ENCODE measurements around the gene TEKT5.

TEKT5 gene

DNA sequence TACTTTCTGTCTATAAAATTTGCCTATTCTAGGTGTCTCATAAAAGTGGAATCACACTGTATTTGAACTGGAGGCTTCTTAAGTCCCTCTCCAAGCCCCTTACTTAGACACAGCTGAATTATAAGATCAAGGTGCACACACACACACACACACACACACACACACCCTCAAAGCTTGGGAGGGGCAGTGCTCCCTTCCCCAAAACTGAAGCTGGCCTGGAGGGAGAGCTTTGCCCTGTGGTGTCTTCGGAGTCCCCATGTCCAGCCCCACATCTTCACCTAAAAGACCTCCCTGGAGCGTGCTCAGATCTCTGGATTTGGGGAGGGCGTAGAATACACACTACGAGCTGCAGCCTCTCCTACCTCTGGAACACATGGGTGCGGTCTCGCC, 115.2 kb downstream of the TEKT5 start:
- no peak for DNase-seq (ENCODE audit: low read depth)

DNA sequence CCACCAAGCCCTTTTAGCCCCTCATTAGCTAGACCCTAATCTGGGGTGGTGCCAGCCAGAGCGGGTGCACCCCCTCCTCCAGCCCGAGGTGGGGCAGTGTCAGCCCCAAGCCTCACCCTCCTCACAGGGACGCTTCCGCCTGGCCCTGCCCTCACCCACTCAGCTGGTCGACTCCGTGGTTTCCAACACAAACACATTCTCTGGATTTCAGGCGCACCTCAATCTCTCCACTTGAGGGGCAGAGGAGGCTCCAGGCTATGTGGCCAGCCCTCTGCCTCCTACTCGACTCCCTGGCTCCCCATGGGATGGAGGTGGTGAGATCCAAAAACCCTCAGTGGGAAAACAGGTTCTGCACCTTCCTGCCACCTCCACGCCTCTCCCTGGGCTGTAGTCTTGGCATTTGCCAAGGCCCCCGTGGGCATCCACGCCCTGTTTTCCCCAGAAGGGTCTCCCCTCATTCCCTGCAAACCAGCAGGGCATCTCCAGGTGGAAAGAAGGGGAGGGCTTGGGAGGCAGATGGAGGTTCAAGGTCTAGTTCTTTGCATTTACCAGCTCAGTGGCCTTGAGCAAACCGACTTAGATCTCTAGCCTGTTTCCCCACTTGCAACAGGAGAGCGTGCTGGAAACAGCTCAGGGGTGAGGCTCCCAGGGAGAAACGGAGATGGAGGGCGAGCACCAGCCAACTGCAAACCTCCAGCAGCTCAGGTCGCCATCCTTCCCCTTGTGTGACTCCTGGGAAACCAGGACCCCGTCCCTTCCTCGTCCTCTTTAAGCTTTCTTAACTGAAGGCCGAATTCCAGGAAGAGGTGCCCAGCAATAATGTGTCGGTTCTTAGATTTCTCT, 116.0 kb downstream of the TEKT5 start:
- DNase-seq (ENCODE audit: low read depth), result no peak

Data from non-pigmented ciliary epithelial cell (primary cell).